ENCODE measurements around the gene CAMSAP2.

CAMSAP2 gene

DNA sequence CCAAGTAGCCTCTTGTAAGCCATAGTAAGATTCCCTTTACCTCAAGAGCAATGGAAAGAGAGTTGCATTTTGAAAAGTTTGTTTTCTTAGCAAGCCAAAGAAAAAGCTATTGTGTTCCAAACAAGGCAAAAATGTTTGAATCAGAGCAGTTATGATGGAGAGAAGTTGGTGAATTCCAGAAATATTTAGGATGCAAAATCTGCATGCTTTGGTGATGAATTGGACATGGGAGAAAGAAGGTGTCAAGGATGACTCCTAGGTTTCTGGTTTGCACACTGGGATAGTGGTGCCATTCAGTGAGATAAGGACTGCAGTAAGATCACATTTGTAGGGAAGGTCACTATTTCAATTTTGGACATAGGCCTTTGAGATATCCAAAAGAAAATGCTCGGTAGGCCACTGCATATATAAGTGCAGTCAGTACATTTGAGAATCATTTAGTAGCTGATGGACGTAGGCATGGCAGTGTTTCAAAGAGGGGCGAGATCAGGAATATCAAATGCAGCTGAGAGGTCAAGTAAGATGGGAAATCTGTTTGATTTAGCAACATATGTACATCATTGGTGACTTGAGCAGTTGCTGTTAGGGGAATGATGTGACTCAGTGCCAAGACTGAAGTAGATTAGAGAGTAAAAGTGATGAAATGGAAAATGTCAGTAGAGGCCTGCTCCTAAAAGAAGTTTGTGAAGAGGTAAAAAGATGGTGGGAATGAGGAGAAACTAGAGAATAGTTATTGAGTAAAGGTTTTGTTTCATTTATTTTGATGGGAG lies 100.2 kb downstream of the CAMSAP2 start:
- DNase-seq (ENCODE audit: low read depth, low spot score): no peak

DNA sequence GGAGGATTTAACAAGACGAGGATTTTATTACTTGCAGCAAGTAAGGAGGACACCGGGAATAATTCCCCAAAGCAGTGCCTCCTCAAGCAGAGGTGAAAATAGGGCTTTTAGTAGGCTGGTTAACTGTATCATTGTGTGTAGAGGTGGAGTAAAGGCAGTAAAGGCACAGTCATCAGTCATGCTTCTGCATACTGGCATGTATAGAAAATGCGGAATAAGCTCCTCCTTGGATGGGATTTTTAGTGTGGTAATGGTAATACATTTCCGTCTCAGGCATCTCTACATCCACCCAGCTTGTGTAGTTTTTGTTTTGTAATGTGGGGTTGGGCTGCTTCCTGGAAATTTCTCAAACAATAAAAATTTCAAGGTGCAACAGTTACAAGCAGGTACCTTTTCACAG lies 106.7 kb downstream of the CAMSAP2 start:
- no peak for DNase-seq (ENCODE audit: low read depth, low spot score)

DNA sequence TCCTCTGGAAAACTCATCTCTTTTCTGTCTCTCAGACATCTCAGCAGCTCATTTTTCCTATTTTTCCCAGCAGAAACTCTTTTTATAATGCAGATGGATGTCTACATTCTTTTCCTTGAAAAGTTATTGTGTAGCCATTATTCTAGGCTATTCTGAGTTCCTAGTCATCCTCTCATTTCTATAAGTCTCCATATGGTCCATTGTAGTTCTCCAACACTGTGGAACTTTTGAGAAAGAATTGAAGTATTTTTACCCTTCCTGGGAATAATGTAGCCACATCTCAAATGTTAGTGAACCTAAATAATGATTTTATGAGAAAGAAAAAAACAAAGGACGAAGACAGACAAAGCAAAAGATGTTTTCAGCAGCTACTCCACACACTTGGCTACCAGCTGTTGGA lies 107.7 kb downstream of the CAMSAP2 start:
- no peak for DNase-seq (ENCODE audit: low read depth, low spot score)

DNA sequence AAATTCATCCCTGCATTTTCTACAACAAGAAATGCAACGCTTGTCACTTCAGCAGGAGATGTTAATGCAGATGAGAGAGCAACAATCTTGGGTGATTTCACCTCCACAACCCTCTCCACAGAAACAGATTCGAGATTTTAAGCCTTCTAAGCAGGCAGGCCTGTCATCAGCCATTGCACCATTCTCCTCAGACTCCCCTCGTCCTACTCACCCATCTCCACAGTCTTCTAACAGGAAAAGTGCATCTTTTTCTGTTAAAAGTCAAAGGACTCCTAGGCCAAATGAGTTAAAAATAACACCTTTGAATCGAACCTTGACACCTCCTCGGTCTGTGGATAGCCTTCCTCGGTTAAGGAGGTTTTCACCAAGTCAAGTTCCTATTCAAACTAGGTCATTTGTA lies 110.7 kb downstream of the CAMSAP2 start:
- no peak for DNase-seq (ENCODE audit: low read depth, low spot score)

DNA sequence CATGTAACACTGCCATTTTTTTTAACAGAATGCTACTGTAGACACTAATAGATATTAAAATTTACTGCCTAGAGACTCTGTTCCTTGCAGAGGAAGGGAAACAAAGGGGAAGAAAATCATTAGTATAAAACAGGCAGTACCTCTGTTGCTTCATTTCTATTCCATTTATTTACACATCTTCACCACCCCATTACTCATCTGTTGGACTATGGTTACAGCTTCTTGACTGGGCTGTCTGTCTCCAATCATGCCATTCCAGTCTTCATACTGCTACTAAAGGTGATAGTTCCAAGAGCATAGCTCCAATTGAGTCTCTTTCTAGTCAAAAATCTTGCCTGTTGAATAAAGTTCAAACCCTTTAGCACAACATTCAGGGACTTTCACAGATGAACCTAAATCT lies 111.9 kb downstream of the CAMSAP2 start:
- no peak for DNase-seq (ENCODE audit: low read depth, low spot score)

DNA sequence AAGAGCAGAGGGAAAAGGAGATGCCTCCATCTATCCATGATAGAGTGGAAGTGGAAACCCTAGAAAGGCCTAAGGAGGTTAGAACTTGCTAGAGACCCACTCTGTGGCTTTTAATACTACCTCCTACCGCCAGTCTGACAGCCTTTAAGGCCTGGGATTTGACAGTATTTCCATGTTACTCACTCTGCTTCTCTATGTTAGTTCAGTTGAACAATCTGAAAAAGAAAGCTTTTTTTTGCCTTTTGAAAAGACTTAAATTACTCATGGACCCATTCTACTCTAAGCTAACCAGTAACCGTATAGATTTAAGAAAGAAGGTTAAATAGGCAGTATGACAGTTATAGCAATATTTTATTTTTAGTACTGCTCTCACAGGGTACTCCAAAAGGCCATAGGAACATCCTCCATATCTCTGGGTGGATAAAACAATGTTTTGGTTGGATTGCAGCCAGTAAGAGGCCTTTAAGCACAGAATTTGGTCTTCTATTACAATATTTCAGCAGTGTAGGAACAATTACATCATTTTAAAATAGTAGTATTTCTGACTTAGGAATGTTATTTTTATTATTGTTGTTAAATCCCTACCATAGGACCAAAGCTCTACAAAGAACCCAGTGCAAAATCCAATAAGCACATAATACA lies 118.1 kb downstream of the CAMSAP2 start:
- DNase-seq (ENCODE audit: low read depth, low spot score): no peak

DNA sequence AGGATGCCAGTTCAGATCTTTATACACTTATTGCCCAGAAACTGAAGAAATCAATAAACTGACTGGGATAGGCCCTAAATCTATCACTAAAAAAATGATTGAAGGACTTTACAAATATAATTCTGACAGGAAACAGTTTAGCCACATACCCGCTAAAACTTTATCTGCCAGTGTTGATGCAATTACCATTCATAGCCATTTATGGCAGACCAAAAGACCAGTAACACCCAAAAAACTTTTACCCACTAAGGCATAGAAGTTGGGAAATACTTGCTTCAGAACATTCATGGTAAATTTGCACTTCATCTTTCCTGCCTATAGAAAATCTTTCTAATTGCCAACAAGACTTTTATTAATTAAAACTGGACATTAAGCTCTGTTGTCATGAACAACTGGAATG lies 119.1 kb downstream of the CAMSAP2 start:
- no peak for DNase-seq (ENCODE audit: low read depth, low spot score)

DNA sequence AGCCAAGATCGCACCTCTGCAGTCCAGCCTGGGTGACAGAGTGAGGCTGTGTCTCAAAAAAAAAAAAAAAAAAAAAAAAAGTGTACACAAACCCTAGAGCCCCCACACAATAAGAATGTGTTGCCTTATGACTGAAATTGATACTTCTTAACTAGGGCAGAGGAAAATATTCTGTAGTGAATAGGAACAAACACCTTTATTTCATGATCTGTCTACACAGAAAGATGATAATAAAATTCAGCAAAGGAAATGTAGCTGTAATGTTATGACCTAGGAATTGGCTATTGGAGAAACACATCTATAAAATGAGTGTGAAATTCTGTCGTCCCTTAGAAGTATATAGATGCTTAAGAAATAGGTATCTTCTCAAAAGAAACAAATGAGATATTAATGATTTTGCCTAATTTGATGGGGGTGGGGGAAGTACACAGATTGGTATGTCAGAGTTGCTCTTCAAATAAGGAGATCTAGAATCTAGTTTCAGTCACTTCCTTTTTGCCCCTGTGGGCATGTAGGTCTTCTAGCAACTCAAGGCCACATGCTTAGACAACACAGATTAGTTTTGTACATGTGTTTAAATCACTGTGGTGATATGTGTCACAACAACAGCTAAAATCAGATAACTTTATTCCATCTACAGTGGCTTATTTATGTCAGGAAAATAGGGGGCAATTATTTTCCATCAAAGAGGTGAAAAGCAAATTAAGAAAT lies 123.4 kb downstream of the CAMSAP2 start:
- DNase-seq (ENCODE audit: low read depth, low spot score): no peak

DNA sequence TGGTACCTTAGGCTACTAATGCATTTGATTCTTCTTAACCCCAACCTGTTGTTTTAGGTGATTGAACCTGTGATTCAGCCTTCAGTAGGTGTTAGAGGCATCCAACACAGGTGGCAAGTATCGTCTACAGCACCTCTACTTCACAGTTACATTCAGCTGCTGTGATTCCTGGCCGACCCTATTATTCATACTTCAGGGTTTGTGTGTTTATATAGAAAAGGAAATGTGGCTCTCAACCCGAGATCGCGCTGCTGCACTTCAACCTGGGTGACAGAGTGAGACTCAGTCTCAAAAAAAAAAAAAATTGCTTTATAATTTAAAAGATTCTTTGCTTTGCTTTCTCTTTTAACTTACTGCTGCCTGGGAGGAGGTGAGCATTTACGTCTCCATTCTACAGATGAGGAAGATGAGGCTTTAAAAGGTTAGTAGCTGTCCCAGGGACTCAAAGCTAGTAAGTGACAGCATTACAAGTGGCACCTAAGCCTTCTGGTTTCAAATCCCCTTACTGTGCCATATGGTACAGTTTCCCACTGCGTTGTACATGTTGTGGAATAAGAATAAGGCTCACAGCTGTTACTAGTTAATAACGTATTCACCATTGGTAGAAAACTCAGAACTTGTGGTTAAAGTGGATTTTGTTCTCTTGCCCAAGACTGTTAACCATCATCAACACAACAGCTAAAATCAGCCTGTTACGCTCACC lies 124.2 kb downstream of the CAMSAP2 start:
- DNase-seq (ENCODE audit: low read depth, low spot score): no peak

DNA sequence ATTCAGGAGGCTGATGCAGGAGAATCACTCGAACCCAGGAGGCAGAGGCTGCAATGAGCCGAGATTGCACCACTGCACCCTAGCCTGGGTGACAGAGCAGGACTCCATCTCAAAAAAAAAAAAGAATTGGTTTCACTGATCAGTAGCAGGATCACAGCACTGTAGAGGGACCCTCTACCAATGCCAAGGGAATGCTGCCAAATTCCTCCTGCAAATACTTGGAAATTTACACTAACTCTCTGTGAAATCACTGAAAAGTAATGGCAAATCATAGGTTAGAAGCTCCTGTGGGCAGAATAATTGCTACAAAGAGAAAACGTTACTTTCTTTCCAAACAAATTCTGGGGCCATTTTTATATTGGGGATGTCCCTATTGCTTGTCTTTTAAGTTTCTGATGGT lies 127.4 kb downstream of the CAMSAP2 start:
- DNase-seq (ENCODE audit: low read depth, low spot score): no peak

DNA sequence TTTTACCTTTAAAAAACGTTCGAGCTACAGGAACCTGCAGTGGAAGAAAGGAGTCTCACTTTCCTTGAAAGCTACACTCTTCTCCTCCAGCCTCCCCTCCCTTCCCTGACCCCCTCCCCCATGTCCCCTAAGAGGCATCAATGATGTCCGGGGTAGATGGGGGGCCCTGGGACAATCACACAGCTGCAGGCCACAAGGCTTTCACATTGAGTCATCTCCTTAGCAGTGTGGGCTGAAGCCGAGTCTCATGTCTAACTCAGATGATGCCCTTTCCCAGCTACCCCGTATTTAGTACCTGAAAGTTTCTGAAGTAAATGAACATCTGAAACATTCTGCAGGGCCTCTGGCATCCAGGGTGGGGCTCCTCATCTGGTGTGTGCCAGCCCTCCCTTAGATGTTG lies 127.8 kb downstream of the CAMSAP2 start:
- no peak for DNase-seq (ENCODE audit: low read depth, low spot score)

DNA sequence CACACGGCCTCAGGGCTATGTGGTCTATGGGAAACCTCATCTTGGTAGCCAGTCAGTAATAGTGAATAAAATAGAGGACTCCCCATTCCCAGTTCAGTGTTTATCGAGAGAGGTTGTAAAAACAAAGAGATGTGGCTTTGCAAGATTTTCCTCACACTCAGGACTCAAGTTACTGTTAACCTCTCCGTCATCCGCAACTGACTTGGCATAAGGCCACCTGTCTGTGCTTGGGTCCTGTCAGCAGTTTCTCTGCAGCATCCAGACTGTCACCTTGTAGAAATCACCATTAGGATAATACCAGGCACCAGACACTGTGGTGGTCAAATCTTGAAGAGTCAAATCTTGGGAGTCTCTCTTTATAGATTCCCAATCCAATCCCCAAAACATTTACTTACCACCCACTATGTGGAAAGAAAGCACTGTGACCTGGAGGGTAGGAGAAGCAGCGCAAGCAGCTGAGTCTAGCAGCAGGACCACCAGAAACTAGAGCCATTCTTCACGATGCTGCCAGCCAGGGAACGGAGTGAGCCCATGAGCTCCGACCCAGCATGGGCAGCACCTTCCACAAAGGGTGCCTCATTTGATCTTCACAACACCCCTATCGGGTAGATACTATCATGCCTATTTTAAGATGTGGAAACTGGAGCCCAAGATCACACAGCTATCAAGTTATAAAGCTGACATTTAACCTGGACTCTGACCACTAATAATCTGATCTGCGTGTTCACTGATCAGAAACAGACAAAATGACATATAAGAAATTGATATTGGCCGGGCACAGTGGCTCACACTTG lies 128.5 kb downstream of the CAMSAP2 start:
- DNase-seq (ENCODE audit: low read depth, low spot score): no peak

DNA sequence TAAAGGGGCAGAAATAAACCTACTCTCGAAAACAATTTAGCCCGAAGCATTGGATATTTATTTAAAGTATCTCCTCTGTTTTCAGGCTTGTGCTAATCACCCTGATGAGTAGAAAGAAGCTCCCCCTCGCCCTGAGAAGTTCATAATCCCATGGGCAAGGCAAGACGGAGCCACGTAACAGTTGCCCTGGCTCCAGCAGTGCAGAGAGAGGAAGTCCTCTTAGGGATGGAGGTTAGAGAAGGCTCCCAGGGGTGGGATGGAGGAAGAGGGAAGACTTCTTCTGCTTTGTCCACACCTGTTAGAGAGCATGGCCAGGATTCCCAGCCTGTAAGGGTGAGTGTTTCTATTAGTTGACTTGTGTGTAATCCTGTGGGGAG lies 130.7 kb downstream of the CAMSAP2 start:
- no peak for DNase-seq (ENCODE audit: low read depth, low spot score)

DNA sequence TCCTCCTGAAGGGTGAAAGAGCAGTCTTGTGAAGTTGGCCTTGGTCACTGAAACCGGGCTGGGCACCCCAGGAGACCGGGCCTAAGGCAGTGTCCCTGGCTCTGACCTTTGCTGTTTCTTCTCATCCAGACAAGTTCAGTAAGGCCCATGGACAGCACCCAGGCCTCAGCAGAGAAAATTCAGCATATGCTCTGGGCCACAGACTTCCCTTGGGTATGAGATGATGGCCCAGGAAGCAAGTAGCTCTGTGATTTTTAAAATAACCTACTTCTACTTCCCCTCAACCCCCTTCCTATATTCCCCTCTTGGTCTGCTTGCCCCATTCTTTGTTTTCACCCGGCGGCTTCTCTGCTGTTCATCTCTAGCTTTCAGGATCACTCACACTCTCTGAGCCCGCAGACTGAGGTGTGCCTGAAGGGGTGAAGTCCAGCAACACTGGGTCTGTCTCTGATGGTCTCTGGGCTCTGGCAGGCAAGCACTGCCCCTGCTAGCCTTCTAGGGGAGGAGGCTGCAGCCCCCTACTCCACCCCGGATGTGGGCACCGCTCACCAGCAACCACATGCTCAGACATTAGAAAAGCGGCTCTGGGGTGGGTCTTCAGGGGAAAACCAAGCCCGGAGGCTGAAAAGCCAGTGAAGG lies 131.2 kb downstream of the CAMSAP2 start:
- DNase-seq (ENCODE audit: low read depth, low spot score): no peak

DNA sequence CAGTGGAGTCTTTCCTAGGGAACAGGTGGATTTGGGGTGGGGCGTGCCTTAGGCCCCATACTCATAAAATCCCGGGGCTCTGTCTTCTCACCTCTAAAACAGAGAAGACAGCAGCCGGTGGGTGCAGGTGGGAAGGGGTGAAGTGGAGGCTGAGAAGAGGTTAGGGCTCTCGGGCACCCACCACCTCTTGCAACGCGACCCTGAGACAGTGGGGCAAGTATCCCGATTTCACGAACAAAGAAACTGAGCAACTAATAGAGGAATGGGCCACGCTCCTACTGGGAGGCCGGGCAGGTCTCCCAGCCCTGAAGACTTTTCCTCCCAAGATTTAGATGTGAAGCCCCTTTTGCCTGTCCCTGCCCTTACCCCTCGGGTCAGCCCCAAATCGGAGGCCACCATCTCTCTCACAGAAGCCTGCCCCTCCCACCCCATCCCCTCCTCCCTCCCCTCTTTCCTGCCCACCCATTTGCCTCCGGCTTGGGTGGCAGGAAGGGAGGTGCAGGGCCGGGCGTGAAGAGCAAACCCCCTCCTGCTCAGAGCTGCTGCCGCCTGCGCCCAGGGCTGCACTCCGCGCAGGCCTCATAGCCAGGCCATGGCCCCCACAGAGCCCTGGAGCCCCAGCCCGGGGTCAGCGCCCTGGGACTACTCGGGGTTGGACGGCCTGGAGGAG lies 133.9 kb downstream of the CAMSAP2 start, which contains the start of gene GPR25:
TSS of gene GPR25 (plus strand) at position 536 of the 670 bp plus-strand sequence. CDS start at position 593, 57 bp downstream.
- DNase-seq (ENCODE audit: low read depth, low spot score): no peak

DNA sequence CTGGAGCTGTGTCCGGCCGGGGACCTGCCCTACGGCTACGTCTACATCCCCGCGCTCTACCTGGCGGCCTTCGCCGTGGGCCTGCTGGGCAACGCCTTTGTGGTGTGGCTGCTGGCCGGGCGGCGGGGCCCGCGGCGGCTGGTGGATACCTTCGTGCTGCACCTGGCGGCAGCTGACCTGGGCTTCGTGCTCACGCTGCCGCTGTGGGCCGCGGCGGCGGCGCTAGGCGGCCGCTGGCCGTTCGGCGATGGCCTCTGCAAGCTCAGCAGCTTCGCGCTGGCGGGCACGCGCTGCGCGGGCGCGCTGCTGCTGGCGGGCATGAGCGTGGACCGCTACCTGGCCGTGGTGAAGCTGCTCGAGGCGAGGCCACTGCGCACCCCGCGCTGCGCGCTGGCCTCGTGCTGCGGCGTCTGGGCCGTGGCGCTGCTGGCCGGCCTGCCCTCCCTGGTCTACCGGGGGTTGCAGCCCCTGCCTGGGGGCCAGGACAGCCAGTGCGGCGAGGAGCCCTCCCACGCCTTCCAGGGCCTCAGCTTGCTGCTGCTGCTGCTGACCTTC lies 134.5 kb downstream of the CAMSAP2 start:
- DNase-seq (ENCODE audit: low read depth, low spot score): no peak

DNA sequence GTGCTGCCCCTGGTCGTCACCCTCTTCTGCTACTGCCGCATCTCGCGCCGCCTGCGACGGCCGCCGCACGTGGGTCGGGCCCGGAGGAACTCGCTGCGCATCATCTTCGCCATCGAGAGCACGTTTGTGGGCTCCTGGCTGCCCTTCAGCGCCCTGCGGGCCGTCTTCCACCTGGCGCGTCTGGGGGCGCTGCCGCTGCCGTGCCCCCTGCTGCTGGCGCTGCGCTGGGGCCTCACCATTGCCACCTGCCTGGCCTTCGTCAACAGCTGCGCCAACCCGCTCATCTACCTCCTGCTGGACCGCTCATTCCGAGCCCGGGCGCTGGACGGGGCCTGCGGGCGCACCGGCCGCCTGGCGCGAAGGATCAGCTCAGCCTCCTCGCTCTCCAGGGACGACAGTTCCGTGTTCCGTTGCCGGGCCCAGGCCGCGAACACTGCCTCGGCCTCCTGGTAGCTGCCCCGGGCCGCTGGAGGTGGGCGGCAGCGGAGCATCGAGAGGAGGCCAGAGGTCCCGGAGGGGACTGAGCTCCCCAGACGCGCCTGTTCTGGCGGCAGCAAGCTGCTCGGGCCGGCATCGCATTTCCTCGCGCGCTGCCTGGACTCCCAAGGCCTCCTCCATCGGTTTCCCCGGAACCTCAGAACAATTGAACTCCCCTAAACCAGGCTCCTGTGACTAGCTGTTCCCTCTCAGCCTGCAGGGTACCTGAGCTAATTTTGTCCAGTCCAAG lies 135.1 kb downstream of the CAMSAP2 start:
- no peak for DNase-seq (ENCODE audit: low read depth, low spot score)

DNA sequence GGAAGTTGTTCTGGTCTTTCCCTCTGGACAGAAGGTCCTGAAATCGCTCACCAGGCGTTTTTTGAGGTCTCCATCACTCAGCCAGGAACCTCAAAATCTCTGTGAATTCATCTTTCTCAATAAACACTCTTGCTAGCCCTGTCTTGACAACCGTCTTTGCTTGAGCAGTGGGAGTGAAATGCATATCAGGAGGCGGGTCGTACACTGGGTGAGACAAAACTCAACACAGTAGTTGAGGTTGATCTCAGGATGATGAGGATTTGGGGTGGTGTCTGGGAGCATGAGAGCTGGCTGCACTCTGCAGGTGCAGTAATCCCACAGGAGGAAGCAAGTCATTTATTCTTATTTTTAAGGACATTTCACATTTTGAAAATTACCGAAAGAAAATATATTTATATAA lies 136.0 kb downstream of the CAMSAP2 start:
- no peak for DNase-seq (ENCODE audit: low read depth, low spot score)

DNA sequence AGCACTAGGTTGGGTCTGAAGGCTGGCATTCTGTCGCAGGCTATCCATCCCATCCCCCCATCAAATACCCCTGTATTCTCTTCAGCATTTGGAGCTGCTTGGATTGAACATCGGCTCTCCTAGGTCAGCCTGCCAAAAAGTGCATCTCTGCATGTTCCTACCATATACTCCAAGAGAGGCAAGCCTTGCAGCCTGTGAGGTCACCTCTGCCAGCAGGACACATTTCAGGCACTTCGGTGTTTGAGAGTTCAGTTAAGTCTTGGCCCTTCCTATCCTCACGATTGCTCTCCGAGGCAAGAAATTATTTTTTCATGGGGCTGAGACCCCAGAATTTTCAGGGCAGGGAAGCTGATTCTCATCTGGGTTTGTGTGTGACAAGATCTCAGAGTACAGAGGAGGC lies 136.7 kb downstream of the CAMSAP2 start:
- no peak for DNase-seq (ENCODE audit: low read depth, low spot score)

Data from iPS DF 19.7 (cell line).